HG03460 (cell line): ENCODE measurements around the gene FAM171A2.
"Not testable (repeated sequence)": the region's sequence is repeated elsewhere in the genome, so short reads cannot be mapped to it uniquely, and the experiment has no call there.

Source experiments
- ATAC-seq: cut with Tn5 transposase; IDR thresholded peaks from one replicate; pipeline ENCODE4 v1.9.1; 2021; ENCODE audit not compliant: unreplicated experiment

FAM171A2 gene

GRCh38 chr17:44363613-44364159 is at the start of gene FAM171A2:
Gene FAM171A2 (minus strand): TSS chr17:44363853. CDS start chr17:44363714, 139 bp downstream.
- no peak for ATAC-seq

- ATAC-seq: no peak
Observed at GRCh38 chr17:44409309-44410028, 45.8 kb upstream of the FAM171A2 start.

GRCh38 chr17:44408786-44409185 is 45.1 kb upstream of the FAM171A2 start:
- no peak for ATAC-seq

GRCh38 chr17:44402564-44403172 is 39.0 kb upstream of the FAM171A2 start:
- no peak for ATAC-seq

GRCh38 chr17:44400226-44400847 is 36.7 kb upstream of the FAM171A2 start:
- ATAC-seq: no peak

- no peak for ATAC-seq
Observed at GRCh38 chr17:44398692-44399691, 35.3 kb upstream of the FAM171A2 start.

- ATAC-seq: no peak
Observed at GRCh38 chr17:44397479-44398440, 34.1 kb upstream of the FAM171A2 start.

- no peak for ATAC-seq
Observed at GRCh38 chr17:44396946-44397345, 33.3 kb upstream of the FAM171A2 start.

GRCh38 chr17:44394833-44395232 is 31.2 kb upstream of the FAM171A2 start:
- ATAC-seq: no peak

- not testable (repeated sequence) for ATAC-seq
Observed at GRCh38 chr17:44394112-44394511, 30.5 kb upstream of the FAM171A2 start.

GRCh38 chr17:44390250-44390870 is 26.7 kb upstream of the FAM171A2 start:
- no peak for ATAC-seq

- no peak for ATAC-seq
Observed at GRCh38 chr17:44389723-44390202, 26.1 kb upstream of the FAM171A2 start.

GRCh38 chr17:44389281-44389680 is 25.6 kb upstream of the FAM171A2 start, which contains the start of gene ITGA2B:
Gene ITGA2B (minus strand): TSS chr17:44389649. CDS start chr17:44389473, 176 bp downstream.
- no peak for ATAC-seq

GRCh38 chr17:44387804-44388203 is 24.2 kb upstream of the FAM171A2 start:
- no peak for ATAC-seq

- ATAC-seq: no peak
Observed at GRCh38 chr17:44386182-44386525, 22.5 kb upstream of the FAM171A2 start.

- peak; percentile 55 for ATAC-seq
Observed at GRCh38 chr17:44385287-44386181, 21.9 kb upstream of the FAM171A2 start.

- ATAC-seq: no peak
Observed at GRCh38 chr17:44384823-44385286, 21.2 kb upstream of the FAM171A2 start.
